Activated CD8-positive, alpha-beta memory T cell treated with anti-CD3 and anti-CD28 coated beads for 36 hours (primary cell): ENCODE data around the gene BBS10. TPM values are rescaled to one million over a fixed set of nuclear protein-coding genes. Genes with fewer than 3 reads are reported as not detected.
"Not testable (repeated sequence)": the region's sequence is repeated elsewhere in the genome, so short reads cannot be mapped to it uniquely, and the experiment has no call there.

Experiments
- CTCF ChIA-PET: fragments of 350-600 bp; sonication (Branson Sonifier 250); formaldehyde crosslinking; loops from one replicate; lab custom pipeline; 2021; ENCODE audit warnings: antibody characterized with exemption; lab: Charles Lee
- POLR2A ChIA-PET: fragments of 350-600 bp; sonication (Branson Sonifier 250); formaldehyde crosslinking; loops from one replicate; lab custom pipeline; 2021; ENCODE audit warnings: antibody characterized with exemption; lab: Charles Lee
- total RNA-seq, 2 experiments: library from RNA; stranded (reverse); gene quantifications; one replicate each; pipeline ENCODE4 v1.2.3, GENCODE V29; 2021

The BBS10 gene
- total RNA-seq, 2 experiments from 2014 or later = 4.3 to 4.4 TPM

DNA sequence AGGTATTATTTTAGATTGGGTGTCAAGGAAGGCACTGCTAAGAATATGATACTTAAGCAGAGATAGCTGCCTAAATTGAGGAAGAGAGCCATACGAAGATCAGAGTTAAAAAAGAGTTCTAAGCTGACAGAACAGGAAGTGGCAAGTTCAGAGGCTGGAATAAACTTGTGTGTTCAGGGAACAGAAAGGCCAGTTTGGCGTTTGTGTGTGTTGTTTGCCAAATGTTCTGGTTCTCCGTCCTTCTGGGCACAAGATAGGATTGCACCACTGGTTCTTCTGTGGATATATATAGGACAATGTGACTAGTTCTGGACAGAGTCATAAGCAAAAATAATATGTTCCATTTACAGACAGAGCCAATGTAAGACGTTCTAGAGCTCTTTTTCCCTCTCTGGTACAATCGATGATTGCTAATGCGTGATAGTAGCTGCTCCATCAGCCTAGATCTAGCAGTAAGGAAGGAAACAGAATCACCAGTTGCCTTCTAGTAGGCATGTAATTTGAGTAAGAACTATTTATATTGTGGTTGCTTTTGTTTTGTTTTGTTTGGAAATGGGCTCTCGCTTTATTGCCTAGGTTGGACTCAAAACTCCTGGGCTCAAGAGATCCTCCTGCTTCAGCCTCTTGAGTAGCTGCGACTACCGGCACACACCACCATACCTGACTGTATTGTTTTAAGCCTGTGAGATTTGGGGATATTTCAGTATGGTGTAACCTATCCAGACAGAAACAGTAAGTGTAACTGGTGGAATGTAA is 7.4 kb downstream of the BBS10 start:
- CTCF ChIA-PET = no interaction called here
- POLR2A ChIA-PET = no interaction called here

DNA sequence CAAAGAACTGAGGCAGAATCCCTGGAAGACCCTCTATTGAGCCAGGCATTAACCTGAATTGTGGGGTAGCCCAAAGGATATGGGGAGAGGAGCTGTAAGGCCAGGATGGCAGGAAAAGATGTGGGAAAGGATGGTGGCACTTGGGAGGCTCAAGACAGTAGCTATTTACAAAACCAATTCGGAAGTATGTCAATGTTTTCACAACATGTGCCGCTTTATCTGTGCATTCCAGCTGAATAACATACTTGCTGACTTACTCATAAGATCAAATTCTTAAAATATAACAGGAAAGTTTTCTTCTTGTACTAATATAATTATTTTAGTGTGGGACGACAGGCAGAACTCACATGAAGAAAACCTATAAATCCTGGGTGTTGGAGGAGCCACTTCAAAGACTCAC is 10.6 kb downstream of the BBS10 start:
- CTCF ChIA-PET = no interaction called here
- POLR2A ChIA-PET = no interaction called here

DNA sequence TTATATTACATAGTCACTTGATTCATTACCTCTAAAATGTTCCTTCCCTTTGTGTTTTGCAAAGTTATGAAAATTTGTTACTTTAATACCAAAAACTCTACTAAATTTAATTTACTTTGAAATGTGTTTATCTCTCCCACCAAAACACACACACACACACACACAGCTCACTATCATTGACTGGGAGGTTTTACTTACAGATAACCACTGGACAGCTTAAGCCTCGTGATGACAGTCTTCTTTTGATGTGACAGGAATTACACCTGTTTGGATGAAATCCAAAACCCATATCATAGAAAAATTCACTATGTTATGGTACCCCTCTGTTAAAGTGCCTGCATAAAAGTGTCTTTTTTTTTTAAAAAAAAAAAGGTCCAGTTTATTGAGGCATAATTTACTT is 15.6 kb downstream of the BBS10 start:
- ChIA-PET POLR2A (no interaction called here), CTCF (no interaction called here)

DNA sequence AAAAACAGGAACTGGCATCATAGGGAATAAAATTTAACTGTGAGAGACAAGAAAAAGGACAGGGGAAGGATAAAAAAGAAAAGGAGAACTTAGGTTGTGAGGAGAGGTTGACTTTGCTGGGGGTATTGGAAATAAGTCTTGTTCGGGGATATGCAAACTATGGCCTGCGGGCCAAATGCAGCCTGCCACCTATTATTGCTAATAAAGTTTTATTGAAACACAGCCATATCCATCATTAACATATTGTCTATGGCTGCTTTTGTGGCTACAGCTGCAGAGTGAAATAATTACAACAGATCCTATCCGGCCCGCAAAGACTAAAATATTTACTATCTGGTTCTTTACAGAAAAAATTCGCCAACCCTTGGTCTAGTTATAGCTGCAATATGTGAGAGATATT is 18.6 kb downstream of the BBS10 start:
- CTCF ChIA-PET = no interaction called here

DNA sequence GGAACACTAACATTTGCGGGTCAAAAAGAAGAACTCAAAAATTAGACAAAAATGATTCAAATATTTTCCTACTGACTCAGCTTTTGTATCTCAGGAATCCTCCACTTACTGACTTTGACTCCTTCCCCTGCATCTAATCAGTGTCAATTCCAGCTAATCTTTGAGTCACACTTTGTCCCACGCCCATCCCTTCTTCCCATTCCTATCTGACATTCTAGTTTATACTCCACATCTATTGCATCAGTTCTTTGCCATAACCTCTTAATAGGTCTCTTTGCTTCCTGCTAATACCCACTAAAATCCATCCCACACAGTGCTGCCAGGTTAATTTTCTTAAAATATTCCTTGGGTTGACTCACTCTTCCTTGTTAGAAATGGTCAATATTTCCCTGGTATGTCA is 19.1 kb downstream of the BBS10 start:
- POLR2A ChIA-PET = no interaction called here
- CTCF ChIA-PET = no interaction called here

More for the DNA sequence above, 18.6 kb downstream of the BBS10 start:
- POLR2A ChIA-PET = no interaction called here

DNA sequence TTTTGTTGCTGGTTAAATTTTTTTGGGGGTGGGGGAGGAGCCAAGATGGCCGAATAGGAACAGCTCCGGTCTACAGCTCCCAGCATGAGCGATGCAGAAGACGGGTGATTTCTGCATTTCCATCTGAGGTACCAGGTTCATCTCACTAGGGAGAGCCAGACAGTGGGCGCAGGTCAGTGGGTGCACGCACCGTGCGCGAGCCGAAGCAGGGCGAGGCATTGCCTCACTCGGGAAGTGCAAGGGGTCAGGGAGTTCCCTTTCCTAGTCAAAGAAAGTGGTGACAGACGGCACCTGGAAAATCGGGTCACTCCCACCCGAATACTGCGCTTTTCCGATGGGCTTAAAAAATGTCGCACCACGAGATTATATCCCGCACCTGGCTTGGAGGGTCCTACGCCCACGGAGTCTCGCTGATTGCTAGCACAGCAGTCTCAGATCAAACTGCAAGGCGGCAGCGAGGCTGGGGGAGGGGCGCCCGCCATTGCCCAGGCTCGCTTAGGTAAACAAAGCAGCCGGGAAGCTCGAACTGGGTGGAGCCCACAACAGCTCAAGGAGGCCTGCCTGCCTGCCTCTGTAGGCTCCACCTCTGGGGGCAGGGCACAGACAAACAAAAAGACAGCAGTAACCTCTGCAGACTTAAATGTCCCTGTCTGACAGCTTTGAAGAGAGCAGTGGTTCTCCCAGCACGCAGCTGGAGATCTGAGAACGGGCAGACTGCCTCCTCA is 28.5 kb downstream of the BBS10 start:
- CTCF ChIA-PET, POLR2A ChIA-PET: not testable (repeated sequence)

DNA sequence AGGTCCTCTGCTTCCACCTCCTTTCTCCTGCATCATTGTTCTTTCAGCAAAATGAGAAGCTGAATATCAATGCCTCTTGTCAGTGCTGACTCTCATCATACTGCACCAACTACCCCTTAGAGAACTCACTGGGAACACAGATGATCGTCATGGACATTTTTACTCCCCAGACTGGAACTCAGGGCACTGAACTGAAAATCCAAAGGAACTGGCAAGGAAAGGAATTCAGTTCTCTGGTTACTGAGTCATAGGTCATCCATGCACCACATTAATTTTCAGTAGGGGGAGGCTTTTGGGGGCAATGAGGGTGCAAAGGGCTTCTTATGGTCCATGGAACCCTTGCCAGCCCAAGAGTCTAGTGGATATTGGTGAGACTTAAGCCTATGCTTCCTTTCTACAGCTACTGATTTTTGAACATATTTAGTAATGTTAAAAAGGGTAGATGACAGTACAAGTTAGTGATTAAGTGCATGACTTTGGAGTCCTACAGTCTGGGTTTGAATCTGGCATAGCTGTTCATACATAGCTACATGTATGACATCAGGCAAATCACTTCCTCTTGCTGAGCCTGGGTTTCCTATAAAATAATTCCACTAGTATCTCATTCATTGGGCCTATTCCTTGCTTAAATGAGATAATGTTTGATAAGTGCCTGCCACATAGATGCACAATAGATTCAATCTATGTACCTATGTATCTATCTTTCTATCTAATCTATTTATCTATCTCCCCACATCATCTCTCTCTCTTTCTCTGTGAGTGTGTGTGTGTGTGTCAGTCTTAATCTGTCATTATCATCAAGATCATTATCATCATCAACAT is 29.2 kb downstream of the BBS10 start:
- ChIA-PET CTCF (no interaction called here), POLR2A (no interaction called here)

DNA sequence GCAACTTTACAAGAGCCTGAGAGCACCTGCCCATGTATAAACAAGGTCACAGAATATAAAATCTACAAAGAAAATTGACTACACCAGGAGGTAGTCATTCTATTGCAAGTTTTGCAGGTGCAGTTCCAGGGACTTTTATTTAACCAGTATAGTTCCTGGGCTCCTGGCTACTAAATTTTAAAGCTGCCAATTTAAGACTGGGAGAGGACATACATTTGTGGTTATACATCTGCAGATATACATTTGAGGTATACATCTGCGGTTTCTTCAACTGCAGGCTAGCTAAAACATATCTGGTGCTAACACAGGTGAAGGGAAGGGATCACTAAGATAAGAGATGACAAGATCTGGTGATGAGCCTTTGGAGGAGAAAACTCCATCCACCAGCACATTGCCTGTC is 30.2 kb downstream of the BBS10 start:
- CTCF ChIA-PET = interaction anchor here (0.8 kb wide), 1 partner anchor 9 kb away, joined by 3 read pairs; no protein-coding TSS in a partner anchor
- POLR2A ChIA-PET = no interaction called here

DNA sequence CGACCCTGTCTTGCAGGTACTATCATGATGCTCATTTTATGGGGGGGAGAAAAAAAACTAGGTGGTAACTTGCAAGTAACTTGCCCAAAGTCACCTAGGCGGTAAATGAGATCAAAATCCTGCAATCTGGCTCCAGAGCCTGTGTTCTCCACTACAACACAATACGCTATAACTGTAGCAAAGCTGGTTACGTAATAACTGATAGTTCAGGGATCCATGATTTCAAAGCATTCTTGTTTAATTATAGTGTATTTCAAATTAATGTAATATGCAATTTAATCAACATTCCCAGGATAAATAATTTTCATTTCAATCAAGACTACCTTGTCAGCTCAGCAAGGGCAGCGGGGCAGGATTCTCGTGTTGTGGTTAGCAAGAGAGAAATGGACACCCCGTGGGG is 31.7 kb downstream of the BBS10 start:
- POLR2A ChIA-PET = no interaction called here
- CTCF ChIA-PET = no interaction called here

DNA sequence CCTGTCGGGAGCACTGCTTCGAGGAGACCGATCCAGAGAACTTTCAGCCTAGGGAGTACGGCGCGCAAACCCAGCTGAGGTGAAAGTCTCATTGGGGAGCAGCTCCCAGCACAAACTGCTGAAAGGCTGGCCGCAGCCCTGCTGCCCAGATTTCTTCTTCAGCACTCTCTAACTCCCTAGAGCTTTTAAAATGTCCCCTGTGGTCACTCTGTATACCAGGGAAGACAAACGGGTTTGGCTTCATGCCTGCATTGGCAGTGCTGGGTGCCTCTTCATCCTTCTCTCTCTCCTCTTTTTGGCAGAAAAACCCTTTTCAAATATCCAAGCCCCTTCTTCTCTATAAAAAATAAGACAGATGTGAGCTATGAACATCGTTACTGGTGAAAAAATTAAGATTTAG is 34.9 kb downstream of the BBS10 start:
- ChIA-PET POLR2A (no interaction called here), CTCF (no interaction called here)

DNA sequence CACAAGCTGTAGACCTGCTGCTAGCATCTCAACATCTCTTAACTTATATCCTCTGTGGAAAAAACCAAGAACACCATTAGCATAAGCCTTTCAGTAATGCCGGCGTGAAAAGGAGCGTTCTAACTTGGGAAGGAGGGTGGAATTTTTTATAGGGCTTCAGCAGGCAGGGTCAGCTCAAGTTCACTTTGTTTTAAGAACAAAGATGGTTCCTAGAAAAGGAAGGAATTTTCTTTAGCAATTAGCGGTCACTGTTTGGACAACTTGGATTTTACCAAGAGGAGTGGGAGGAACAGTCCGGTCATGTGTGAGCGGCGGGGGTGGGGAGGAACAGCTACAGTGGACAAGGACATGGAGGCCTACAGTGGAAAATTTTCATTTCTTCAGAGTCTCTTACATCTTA is 35.9 kb downstream of the BBS10 start:
- CTCF ChIA-PET = no interaction called here

DNA sequence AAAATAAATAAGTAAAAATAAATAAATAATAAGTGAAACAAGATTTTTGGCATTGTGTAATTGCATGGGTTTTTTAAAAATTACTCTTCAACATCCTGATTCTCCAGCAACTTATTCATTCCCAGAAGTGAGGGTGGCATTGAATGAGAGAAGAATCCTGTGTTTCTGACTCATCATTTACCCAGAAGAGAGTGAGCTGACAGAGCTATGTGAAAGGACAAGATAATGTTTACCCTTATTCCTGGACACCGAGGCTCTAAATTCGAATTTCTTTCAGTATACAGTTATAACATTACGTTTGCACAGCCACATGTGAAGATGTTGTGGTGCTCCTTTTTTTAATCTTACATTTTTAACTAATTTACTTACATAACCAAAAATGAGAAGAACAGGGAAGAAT is 36.4 kb downstream of the BBS10 start:
- CTCF ChIA-PET = no interaction called here
- POLR2A ChIA-PET = no interaction called here

More for the DNA sequence above, 35.9 kb downstream of the BBS10 start:
- POLR2A ChIA-PET = no interaction called here

DNA sequence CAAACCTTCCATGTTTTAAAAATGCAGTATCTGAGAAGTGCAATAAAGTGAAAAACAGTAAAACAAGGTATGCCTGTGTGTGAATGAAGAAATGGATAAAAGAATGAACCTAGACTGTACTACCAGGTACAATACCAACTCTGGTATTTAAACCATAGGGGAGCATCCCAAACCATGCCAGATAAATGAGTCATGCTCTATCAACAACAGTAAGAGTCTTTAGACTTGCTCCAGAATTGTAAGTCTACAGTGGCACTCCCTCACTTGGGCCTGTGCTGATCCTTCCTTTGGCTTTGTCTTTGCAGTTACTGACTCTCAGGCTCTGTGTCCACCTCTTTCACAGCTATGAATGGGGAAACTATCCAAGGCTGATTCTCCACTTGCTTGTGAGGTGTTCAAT is 38.1 kb downstream of the BBS10 start:
- ChIA-PET POLR2A (no interaction called here), CTCF (no interaction called here)

DNA sequence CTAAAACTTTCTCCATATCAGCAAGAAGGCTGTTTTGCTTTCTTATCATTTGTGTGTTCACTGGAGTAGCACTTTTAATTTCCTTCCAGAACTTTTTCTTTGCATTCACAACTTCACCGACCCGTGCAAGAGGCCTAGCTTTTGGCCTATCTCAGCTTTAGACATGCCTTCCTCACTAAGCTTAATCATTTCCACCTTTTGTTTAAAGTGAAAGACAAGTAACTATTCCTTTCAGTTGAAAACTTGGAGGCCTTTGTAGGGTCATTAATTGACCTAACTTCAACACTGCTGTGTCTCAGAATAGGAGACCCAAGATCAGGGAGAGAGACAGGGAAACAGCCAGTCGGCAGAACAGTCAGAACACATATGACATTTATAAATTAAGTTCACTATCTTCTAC is 39.3 kb downstream of the BBS10 start:
- POLR2A ChIA-PET = no interaction called here
- CTCF ChIA-PET = interaction anchor here (1.4 kb wide), 1 partner anchor 9 kb away, joined by 3 read pairs; no protein-coding TSS in a partner anchor

DNA sequence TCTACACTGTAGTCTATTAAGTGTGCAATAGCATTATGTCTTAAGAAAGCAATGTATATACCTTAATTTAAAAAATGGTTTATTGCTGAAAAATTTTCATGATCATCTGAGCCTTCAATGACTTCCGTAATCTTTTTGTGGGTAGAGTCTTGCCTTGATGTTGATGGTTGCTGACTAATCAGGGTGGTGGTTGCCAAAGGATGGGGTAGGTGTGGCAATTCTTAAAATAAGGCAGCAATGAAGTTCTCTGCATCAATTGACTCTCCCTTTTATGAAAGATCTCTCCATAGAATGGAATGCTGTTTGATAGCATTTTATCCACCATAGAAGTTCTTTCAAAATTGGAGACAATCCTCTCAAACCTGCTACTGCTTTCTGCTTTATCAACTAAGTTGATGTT is 41.1 kb downstream of the BBS10 start:
- ChIA-PET POLR2A (no interaction called here), CTCF (no interaction called here)

DNA sequence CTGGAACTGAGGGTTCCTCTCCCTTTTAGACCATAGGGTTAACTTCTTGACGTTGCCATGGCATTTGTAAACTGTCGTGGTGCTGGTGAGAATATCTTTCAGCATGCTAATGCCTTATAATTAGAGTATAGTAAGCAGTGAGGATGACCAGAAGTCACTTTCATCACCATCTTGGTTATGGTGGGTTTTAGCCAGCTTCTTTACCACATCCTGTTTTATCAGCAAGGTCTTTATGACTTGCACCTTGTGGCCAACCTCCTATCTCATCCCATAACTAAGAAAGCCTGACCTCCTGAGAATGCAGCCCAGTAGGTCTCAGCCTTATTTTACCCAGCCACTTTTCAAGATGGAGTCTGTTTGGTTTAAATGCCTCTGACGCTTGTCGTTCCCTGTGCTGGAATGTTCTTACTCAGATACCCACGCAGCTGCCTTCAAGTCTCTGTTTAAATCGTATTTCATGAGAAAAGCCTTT is 44.2 kb downstream of the BBS10 start:
- POLR2A ChIA-PET = no interaction called here

DNA sequence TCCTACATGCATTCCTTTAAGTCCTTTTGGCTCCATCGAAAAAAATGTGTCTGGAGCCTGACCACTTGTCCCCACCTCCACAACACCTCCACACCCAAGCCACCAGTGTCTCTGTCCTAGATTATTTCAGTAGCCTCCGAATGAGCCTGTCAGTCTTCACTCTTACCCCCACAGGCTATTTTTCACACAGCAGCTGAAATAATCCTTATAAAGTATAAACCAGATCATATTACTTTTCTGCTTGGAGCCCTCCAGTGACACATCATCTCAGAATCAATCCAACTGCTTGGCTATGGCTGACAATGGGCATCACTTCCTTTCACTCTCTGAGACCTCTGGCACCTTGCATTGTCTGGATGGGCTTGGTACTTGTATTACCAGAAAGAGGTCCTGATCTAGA is 44.9 kb downstream of the BBS10 start:
- ChIA-PET CTCF (interaction anchor here (0.6 kb wide), 1 partner anchor 32 kb away, joined by 3 read pairs; no protein-coding TSS in a partner anchor), POLR2A (no interaction called here)

More for the DNA sequence above, 44.2 kb downstream of the BBS10 start:
- CTCF ChIA-PET = no interaction called here

DNA sequence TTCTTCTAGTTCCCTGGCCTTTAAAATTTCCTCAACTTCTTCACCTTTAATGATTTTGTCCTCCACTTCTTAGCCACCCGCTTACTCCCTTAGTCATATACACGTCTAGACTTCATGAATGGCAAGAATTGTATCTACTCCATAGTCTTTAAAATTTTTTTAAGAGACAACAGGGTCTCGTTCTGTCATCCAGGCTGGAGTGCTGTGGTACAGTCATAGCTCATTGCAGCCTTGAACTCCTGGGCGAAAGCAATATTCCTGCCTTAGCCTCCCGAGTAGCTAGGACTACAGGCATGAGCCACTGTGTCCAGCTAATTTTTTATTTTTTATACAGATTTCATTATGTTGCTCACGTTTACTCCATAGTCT is 47.9 kb downstream of the BBS10 start:
- ChIA-PET POLR2A (no interaction called here), CTCF (no interaction called here)

DNA sequence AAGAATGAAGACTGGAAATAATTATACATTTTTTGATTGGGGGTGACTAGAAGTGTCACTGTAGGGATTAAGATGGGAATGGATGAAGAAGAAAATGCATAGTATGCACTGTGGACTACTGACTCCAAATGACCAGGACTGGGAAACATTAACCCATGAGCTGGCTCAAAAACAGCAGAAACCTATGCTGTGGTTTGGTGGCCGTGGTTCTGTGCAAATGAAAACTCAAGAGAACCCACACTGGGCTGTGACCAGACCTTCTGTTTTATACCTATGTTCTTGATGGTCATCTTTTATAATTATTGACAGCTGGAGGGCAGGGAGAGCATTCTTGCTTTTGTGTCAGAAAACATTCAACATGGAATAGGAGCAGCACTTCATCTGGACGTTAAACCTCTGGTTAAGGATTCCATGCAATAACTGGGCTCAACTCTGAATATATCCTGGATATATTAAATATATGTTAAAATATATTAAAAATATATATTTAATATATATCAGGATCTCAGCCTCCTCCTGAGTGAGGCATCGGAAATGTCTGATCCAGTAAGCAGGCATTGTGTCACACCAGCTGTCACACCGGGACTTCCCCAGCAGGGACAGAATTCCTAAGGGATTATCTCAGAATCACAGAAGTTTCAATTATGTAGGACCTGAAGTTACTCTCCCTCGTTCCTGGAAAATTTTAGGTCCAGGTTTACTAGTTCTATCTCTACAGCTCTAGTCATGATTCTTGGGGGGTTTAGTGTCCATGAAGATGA is 48.5 kb downstream of the BBS10 start:
- POLR2A ChIA-PET = no interaction called here
- CTCF ChIA-PET = no interaction called here
